Calu3 (cell line): ENCODE data around the gene ZIK1. TPM values are rescaled to one million over a fixed set of nuclear protein-coding genes. Genes with fewer than 3 reads are reported as not detected.

ENCODE experiments used
- BruUV-seq: library from RNA; stranded (reverse); fragments of 400-500 nt; replicated peaks from 2 replicates; lab custom pipeline; 2021; lab: Mats Ljungman, UMichigan
- CTCF ChIA-PET: fragments of 300-600 bp; sonication (Branson Sonifier 250); formaldehyde crosslinking; loops from one replicate; lab custom pipeline; 2022; ENCODE audit warnings: antibody characterized with exemption; lab: Charles Lee
- DNase-seq: peaks from one replicate; pipeline ENCODE4 v3.0.0; 2022
- H3K27ac Mint-ChIP-seq: one replicate; pipeline ENCODE4 v1.8.0; 2022; ENCODE audit warnings: mixed read lengths; ENCODE audit not compliant: unreplicated experiment
- H3K27me3 Mint-ChIP-seq: one replicate; pipeline ENCODE4 v1.8.0; 2022; ENCODE audit warnings: mixed read lengths; ENCODE audit not compliant: unreplicated experiment
- H3K36me3 Mint-ChIP-seq: one replicate; pipeline ENCODE4 v1.8.0; 2022; ENCODE audit warnings: mild to moderate bottlenecking, moderate library complexity, mixed read lengths; ENCODE audit not compliant: insufficient read depth, unreplicated experiment
- H3K4me1 Mint-ChIP-seq: one replicate; pipeline ENCODE4 v1.8.0; 2022; ENCODE audit warnings: mild to moderate bottlenecking, low read depth, mixed read lengths; ENCODE audit not compliant: unreplicated experiment
- H3K4me3 Mint-ChIP-seq: one replicate; pipeline ENCODE4 v1.8.0; 2022; ENCODE audit warnings: mild to moderate bottlenecking, low read depth, moderate library complexity, mixed read lengths; ENCODE audit not compliant: unreplicated experiment
- H3K9me3 Mint-ChIP-seq: one replicate; pipeline ENCODE4 v1.8.0; 2022; ENCODE audit warnings: low read depth, mixed read lengths; ENCODE audit not compliant: unreplicated experiment
- CTCF ChIP-seq: fragments of 200-600 bp; IDR thresholded peaks from one replicate; pipeline ENCODE4 v1.8.0; 2022; ENCODE audit warnings: antibody characterized with exemption; ENCODE audit not compliant: unreplicated experiment
- intact Hi-C: fragments of 100-400 bp; cut with micrococcal nuclease; formaldehyde crosslinking; loops from one replicate; pipeline ENCODE4 v1.10.0; 2022; ENCODE audit not compliant: unreplicated experiment
- total RNA-seq: library from RNA; stranded (reverse); gene quantifications from 2 replicates; pipeline ENCODE4 v1.2.3, GENCODE V29; 2022

ZIK1 gene
- total RNA-seq, 1 experiment from 2014 or later: not detected

- Mint-ChIP-seq H3K36me3 (no peaks in the 10 kb centered on the region), H3K4me3 (no peak overlapping the region), H3K9me3 (peaks cover 21% of the 10 kb centered on the region), H3K4me1 (no peaks in the 10 kb centered on the region), H3K27me3 (no peaks in the 10 kb centered on the region), H3K27ac (no peak overlapping the region)
- BruUV-seq: no TSS peak
- no peak for TF ChIP-seq CTCF
- intact Hi-C loops: no loop called here
- no peak for DNase-seq
- CTCF ChIA-PET: no interaction called here
These were observed 3.6 kb downstream of the ZIK1 start for GRCh38 chr19:57587529-57587928.

GRCh38 chr19:57599377-57599760 is 15.4 kb downstream of the ZIK1 start:
- CTCF ChIA-PET: interaction anchor here (0.7 kb wide), 1 partner anchor 19 kb away, joined by 4 read pairs; no protein-coding TSS in a partner anchor
- no peak for TF ChIP-seq CTCF
- peaks cover 13% of the 10 kb centered on the region for H3K36me3 Mint-ChIP-seq
- no peaks in the 10 kb centered on the region for H3K27me3 Mint-ChIP-seq
- peak overlapping the region; percentile 80 for H3K4me3 Mint-ChIP-seq
- peak overlapping the region; percentile 46 for H3K27ac Mint-ChIP-seq
- intact Hi-C loops: no loop called here
- no TSS peak for BruUV-seq
- peaks cover 12% of the 10 kb centered on the region for H3K4me1 Mint-ChIP-seq
- H3K9me3 Mint-ChIP-seq: peaks cover 30% of the 10 kb centered on the region
- DNase-seq: no peak

- H3K4me3 Mint-ChIP-seq: peak within 1 kb of the TSS; percentile 80
- H3K27ac Mint-ChIP-seq: peak within 1 kb of the TSS; percentile 46
- peaks cover 12% of the 10 kb centered on the region for H3K4me1 Mint-ChIP-seq
- H3K9me3 Mint-ChIP-seq: peaks cover 35% of the 10 kb centered on the region
- CTCF ChIA-PET: interaction anchor here (0.7 kb wide), 1 partner anchor 19 kb away, joined by 4 read pairs; no protein-coding TSS in a partner anchor
- peaks cover 14% of the 10 kb centered on the region for H3K36me3 Mint-ChIP-seq
- DNase-seq: peak; percentile 96
- intact Hi-C loops: no loop called here
- no TSS peak for BruUV-seq
- H3K27me3 Mint-ChIP-seq: no peaks in the 10 kb centered on the region
- TF ChIP-seq CTCF: no peak
These were observed 15.9 kb downstream of the ZIK1 start, which contains the start of gene ZNF530 for GRCh38 chr19:57599761-57600383. Gene ZNF530, plus strand, starts transcription at chr19:57599885. Its CDS starts 4,461 bp downstream, at chr19:57604346.

GRCh38 chr19:57606931-57607330 is 23.0 kb downstream of the ZIK1 start:
- Mint-ChIP-seq H3K4me3 (no peak overlapping the region), H3K36me3 (peaks cover 5% of the 10 kb centered on the region), H3K9me3 (peaks cover 27% of the 10 kb centered on the region), H3K4me1 (no peaks in the 10 kb centered on the region), H3K27me3 (no peaks in the 10 kb centered on the region), H3K27ac (no peak overlapping the region)
- no peak for DNase-seq
- CTCF ChIA-PET: no interaction called here
- no TSS peak for BruUV-seq
- intact Hi-C loops: no loop called here
- no peak for TF ChIP-seq CTCF
